ENCODE results near the gene MAP2K3.

The MAP2K3 gene

GRCh38 chr17:21357696-21358656 is 73.5 kb downstream of the MAP2K3 start:
- Histone ChIP-seq H3K9me3 (ENCODE audit: control insufficient read depth, low read length) (no peaks in the 10 kb centered on the region), H2AFZ (ENCODE audit: low read depth, low read length) (no peak overlapping the region), H3K9ac (ENCODE audit: low read length) (no peak overlapping the region), H4K8ac (ENCODE audit: low read length) (no peak overlapping the region), H2BK12ac (ENCODE audit: low read length in 2 of 2) (no peak overlapping the region), H2BK15ac (ENCODE audit: low read depth, poor library complexity, severe bottlenecking) (no peak overlapping the region), H3K36me3 (ENCODE audit: control insufficient read depth in 1 of 2, insufficient read depth in 2 of 2, low read depth in 1 of 2, low read length in 2 of 2) (peaks cover 0 to 4% of the 10 kb centered on the region in 2 experiments), H2BK5ac (ENCODE audit: low read depth, low read length, poor library complexity, severe bottlenecking) (no peak overlapping the region), H3K18ac (ENCODE audit: low read depth in 1 of 2, low read length in 2 of 2) (no peak overlapping the region), H3K4me1 (ENCODE audit: control insufficient read depth, insufficient read depth, low read depth, low read length) (peaks cover 2% of the 10 kb centered on the region), H3K27me3 (ENCODE audit: control insufficient read depth in 1 of 2, insufficient read depth in 1 of 2, low read length in 2 of 2) (peaks cover 32 to 53% of the 10 kb centered on the region in 2 experiments), H2BK120ac (ENCODE audit: low read depth, low read length) (no peak overlapping the region), H2AK5ac (ENCODE audit: low read length, severe bottlenecking) (no peak overlapping the region), H3K4me3 (ENCODE audit: insufficient read depth in 1 of 2, low read depth in 1 of 2, low read length in 2 of 2) (no peak overlapping the region), H3K79me1 (replicated peaks; ENCODE audit: low read length, poor library complexity, severe bottlenecking) (no peaks in the 10 kb centered on the region), H4K91ac (ENCODE audit: low read length) (no peak overlapping the region), H3K27ac (ENCODE audit: low read length, poor library complexity, severe bottlenecking) (no peak overlapping the region), H3K4me2 (ENCODE audit: low read length, poor library complexity, severe bottlenecking) (no peak overlapping the region), H3K14ac (ENCODE audit: low read length in 2 of 2) (no peak overlapping the region), H3K4ac (ENCODE audit: low read depth in 1 of 2, low read length in 2 of 2) (no peak overlapping the region), H3K23ac (ENCODE audit: low read length in 2 of 2) (no peak overlapping the region)
- 27% methylated on average over 7 of the region's 10 CpGs for WGBS
- no peak for DNase-seq

DNA sequence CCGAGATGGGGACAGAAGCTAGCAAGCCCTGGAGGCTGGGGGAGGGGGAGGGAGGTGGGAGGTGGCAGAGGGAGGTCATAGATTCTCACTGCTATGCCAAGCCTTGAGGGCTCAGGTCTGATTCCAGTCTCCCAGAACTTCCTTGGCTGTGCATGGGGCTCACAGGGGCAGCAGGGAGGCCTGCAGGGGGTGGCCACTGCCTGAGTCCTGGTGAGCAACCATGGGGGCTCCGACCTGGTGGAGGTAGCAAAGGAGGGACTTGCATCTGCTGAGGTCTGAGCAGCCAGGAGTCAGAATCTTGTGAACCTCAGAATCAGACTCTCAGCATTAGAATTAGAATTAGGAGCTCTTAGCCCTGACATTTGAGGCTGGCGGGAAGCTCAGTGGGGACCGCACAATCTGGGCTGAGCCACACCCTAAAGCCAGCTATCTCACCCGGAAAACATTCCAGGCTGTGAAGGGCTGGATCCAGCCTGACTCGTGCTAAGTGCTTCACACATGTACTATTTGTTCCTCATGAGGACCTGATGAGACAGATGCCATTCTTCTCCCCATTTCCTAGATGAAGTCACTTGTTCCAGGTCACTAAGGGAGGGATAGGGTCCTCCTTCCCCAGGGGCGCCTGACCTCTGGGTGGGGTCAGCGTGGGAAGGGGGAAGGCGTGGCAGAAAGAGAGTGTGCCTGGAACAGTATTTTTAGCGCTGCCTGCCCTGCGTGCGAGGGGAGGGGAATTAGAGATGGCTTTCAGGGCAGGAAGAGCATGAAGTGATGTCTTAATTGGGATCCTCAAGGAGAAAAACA is 74.4 kb downstream of the MAP2K3 start:
- Histone ChIP-seq H3K4me3 (ENCODE audit: insufficient read depth in 1 of 2, low read depth in 1 of 2, low read length in 2 of 2) (no peak overlapping the region), H2BK5ac (ENCODE audit: low read depth, low read length, poor library complexity, severe bottlenecking) (no peak overlapping the region), H3K23ac (ENCODE audit: low read length in 2 of 2) (no peak overlapping the region), H3K27me3 (ENCODE audit: control insufficient read depth in 1 of 2, insufficient read depth in 1 of 2, low read length in 2 of 2) (peaks cover 39 to 51% of the 10 kb centered on the region in 2 experiments), H2AK5ac (ENCODE audit: low read length, severe bottlenecking) (no peak overlapping the region), H3K4ac (ENCODE audit: low read depth in 1 of 2, low read length in 2 of 2) (no peak overlapping the region), H3K14ac (ENCODE audit: low read length in 2 of 2) (no peak overlapping the region), H3K27ac (ENCODE audit: low read length, poor library complexity, severe bottlenecking) (no peak overlapping the region), H3K18ac (ENCODE audit: low read depth in 1 of 2, low read length in 2 of 2) (no peak overlapping the region), H2BK15ac (ENCODE audit: low read depth, poor library complexity, severe bottlenecking) (no peak overlapping the region), H2BK12ac (ENCODE audit: low read length in 2 of 2) (no peak overlapping the region), H4K8ac (ENCODE audit: low read length) (no peak overlapping the region), H3K9ac (ENCODE audit: low read length) (no peak overlapping the region), H2AFZ (ENCODE audit: low read depth, low read length) (no peak overlapping the region), H3K36me3 (ENCODE audit: control insufficient read depth in 1 of 2, insufficient read depth in 2 of 2, low read depth in 1 of 2, low read length in 2 of 2) (peaks cover 0 to 4% of the 10 kb centered on the region in 2 experiments), H4K91ac (ENCODE audit: low read length) (no peak overlapping the region), H3K9me3 (ENCODE audit: control insufficient read depth, low read length) (no peaks in the 10 kb centered on the region), H3K4me1 (ENCODE audit: control insufficient read depth, insufficient read depth, low read depth, low read length) (peaks cover 2% of the 10 kb centered on the region), H2BK120ac (ENCODE audit: low read depth, low read length) (no peak overlapping the region), H3K4me2 (ENCODE audit: low read length, poor library complexity, severe bottlenecking) (no peak overlapping the region), H3K79me1 (replicated peaks; ENCODE audit: low read length, poor library complexity, severe bottlenecking) (no peaks in the 10 kb centered on the region)
- WGBS, result 53% methylated on average over 12 of the region's 12 CpGs
- no peak for DNase-seq

DNA sequence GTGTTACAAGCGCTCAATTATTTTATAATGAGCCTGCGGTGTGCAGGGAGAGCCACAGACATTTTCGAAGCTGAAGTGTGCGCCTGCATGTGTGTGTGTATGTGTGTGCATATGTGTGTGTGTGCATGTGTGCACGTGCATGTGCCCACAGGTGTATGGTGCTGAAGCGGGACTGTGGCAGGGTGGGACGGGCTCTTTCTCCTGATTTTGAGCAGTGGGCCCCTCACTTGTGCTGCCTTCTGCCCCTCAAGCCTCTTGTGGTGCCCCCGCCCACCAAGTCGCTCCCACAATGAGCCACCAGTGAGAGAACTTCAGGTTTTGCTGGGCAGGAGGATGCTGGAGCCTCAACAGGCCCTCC is 75.0 kb downstream of the MAP2K3 start:
- Histone ChIP-seq H3K36me3 (ENCODE audit: control insufficient read depth in 1 of 2, insufficient read depth in 2 of 2, low read depth in 1 of 2, low read length in 2 of 2) (peaks cover 0 to 4% of the 10 kb centered on the region in 2 experiments), H3K4me3 (ENCODE audit: insufficient read depth in 1 of 2, low read depth in 1 of 2, low read length in 2 of 2) (no peak overlapping the region), H3K9me3 (ENCODE audit: control insufficient read depth, low read length) (no peaks in the 10 kb centered on the region), H2BK15ac (ENCODE audit: low read depth, poor library complexity, severe bottlenecking) (no peak overlapping the region), H2AK5ac (ENCODE audit: low read length, severe bottlenecking) (no peak overlapping the region), H3K14ac (ENCODE audit: low read length in 2 of 2) (no peak overlapping the region), H2AFZ (ENCODE audit: low read depth, low read length) (no peak overlapping the region), H3K27ac (ENCODE audit: low read length, poor library complexity, severe bottlenecking) (no peak overlapping the region), H3K4ac (ENCODE audit: low read depth in 1 of 2, low read length in 2 of 2) (no peak overlapping the region), H3K79me1 (replicated peaks; ENCODE audit: low read length, poor library complexity, severe bottlenecking) (no peaks in the 10 kb centered on the region), H2BK5ac (ENCODE audit: low read depth, low read length, poor library complexity, severe bottlenecking) (no peak overlapping the region), H3K4me1 (ENCODE audit: control insufficient read depth, insufficient read depth, low read depth, low read length) (peaks cover 2% of the 10 kb centered on the region), H4K91ac (ENCODE audit: low read length) (no peak overlapping the region), H2BK12ac (ENCODE audit: low read length in 2 of 2) (no peak overlapping the region), H4K8ac (ENCODE audit: low read length) (no peak overlapping the region), H3K23ac (ENCODE audit: low read length in 2 of 2) (no peak overlapping the region), H3K4me2 (ENCODE audit: low read length, poor library complexity, severe bottlenecking) (no peak overlapping the region), H3K18ac (ENCODE audit: low read depth in 1 of 2, low read length in 2 of 2) (no peak overlapping the region), H3K27me3 (ENCODE audit: control insufficient read depth in 1 of 2, insufficient read depth in 1 of 2, low read length in 2 of 2) (peaks cover 42 to 55% of the 10 kb centered on the region in 2 experiments), H3K9ac (ENCODE audit: low read length) (no peak overlapping the region), H2BK120ac (ENCODE audit: low read depth, low read length) (no peak overlapping the region)
- no peak for DNase-seq
- 92% methylated on average over 9 of the region's 9 CpGs for WGBS

GRCh38 chr17:21360048-21360447 is 75.5 kb downstream of the MAP2K3 start:
- Histone ChIP-seq H3K27me3 (ENCODE audit: control insufficient read depth in 1 of 2, insufficient read depth in 1 of 2, low read length in 2 of 2) (peaks cover 43 to 57% of the 10 kb centered on the region in 2 experiments), H3K79me1 (replicated peaks; ENCODE audit: low read length, poor library complexity, severe bottlenecking) (no peaks in the 10 kb centered on the region), H4K91ac (ENCODE audit: low read length) (no peak overlapping the region), H3K18ac (ENCODE audit: low read depth in 1 of 2, low read length in 2 of 2) (no peak overlapping the region), H3K9ac (ENCODE audit: low read length) (no peak overlapping the region), H2AK5ac (ENCODE audit: low read length, severe bottlenecking) (no peak overlapping the region), H3K36me3 (ENCODE audit: control insufficient read depth in 1 of 2, insufficient read depth in 2 of 2, low read depth in 1 of 2, low read length in 2 of 2) (peaks cover 0 to 4% of the 10 kb centered on the region in 2 experiments), H4K8ac (ENCODE audit: low read length) (no peak overlapping the region), H2AFZ (ENCODE audit: low read depth, low read length) (no peak overlapping the region), H3K4me1 (ENCODE audit: control insufficient read depth, insufficient read depth, low read depth, low read length) (peaks cover 2% of the 10 kb centered on the region), H2BK12ac (ENCODE audit: low read length in 2 of 2) (no peak overlapping the region), H3K4me3 (ENCODE audit: insufficient read depth in 1 of 2, low read depth in 1 of 2, low read length in 2 of 2) (no peak overlapping the region), H2BK5ac (ENCODE audit: low read depth, low read length, poor library complexity, severe bottlenecking) (no peak overlapping the region), H3K27ac (ENCODE audit: low read length, poor library complexity, severe bottlenecking) (no peak overlapping the region), H3K23ac (ENCODE audit: low read length in 2 of 2) (no peak overlapping the region), H3K14ac (ENCODE audit: low read length in 2 of 2) (peak overlapping the region in 1 of 2 experiments; percentile 36), H3K4me2 (ENCODE audit: low read length, poor library complexity, severe bottlenecking) (no peak overlapping the region), H2BK120ac (ENCODE audit: low read depth, low read length) (no peak overlapping the region), H3K4ac (ENCODE audit: low read depth in 1 of 2, low read length in 2 of 2) (no peak overlapping the region), H3K9me3 (ENCODE audit: control insufficient read depth, low read length) (no peaks in the 10 kb centered on the region), H2BK15ac (ENCODE audit: low read depth, poor library complexity, severe bottlenecking) (no peak overlapping the region)
- WGBS, result 35% methylated on average over 7 of the region's 7 CpGs
- no peak for DNase-seq
